ENCODE measurements around the gene HOXD12.

HOXD12 gene

DNA sequence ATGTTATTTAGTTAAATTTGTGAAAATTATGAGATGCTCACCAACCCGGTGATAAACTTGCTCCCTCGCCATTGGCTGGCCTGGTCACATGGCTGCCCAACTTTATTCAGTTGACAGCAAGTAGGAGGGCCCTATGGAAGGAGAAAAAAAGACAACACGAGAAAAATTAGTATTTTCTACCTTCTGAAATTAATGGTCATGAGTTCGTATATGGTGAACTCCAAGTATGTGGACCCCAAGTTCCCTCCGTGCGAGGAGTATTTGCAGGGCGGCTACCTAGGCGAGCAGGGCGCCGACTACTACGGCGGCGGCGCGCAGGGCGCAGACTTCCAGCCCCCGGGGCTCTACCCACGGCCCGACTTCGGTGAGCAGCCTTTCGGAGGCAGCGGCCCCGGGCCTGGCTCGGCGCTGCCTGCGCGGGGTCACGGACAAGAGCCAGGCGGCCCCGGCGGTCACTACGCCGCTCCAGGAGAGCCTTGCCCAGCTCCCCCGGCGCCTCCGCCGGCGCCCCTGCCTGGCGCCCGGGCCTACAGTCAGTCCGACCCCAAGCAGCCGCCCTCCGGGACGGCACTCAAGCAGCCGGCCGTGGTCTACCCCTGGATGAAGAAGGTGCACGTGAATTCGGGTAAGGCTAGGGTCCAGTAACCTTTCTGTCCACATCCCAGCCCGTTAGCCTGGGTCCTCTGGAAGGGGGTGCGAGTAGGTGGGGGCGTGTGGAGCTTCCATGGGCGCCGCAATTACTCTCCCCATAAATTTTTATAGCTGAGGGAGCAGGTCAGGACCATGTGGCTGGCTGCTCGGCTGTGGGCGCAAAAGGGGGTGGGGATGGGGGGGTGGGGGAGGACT lies 52.1 kb downstream of the HOXD12 start, which contains the start of gene HOXD4:
Gene HOXD4, plus strand, starts transcription at position 109 of the 846 bp plus-strand sequence. Its CDS starts 84 bp downstream, at position 193.
- no peak for DNase-seq
